Suprapubic skin (tissue), 4 donors: ENCODE measurements around the gene ZFP36L2. TPM values are rescaled to one million over a fixed set of nuclear protein-coding genes. Genes with fewer than 3 reads are reported as not detected.

ENCODE experiments used
- DNase-seq, 2 donors: peaks; one replicate each; pipeline ENCODE4 v3.0.0-alpha.2; 2019; ENCODE audit warnings: low spot score in 2 of 2
- H3K27ac ChIP-seq: fragments of 200-600 bp; sonication (generic); one replicate; pipeline ENCODE4 v1.5.1; 2019
- H3K27me3 ChIP-seq: fragments of 200-600 bp; sonication (generic); one replicate; pipeline ENCODE4 v1.5.1; 2019
- H3K36me3 ChIP-seq: fragments of 200-600 bp; sonication (generic); one replicate; pipeline ENCODE4 v1.5.1; 2019
- H3K4me1 ChIP-seq: fragments of 200-600 bp; sonication (generic); one replicate; pipeline ENCODE4 v1.5.1; 2019
- H3K4me3 ChIP-seq: fragments of 200-600 bp; sonication (generic); one replicate; pipeline ENCODE4 v1.5.1; 2019; ENCODE audit warnings: mild to moderate bottlenecking
- H3K9me3 ChIP-seq: fragments of 200-600 bp; sonication (generic); one replicate; pipeline ENCODE4 v1.5.1; 2019
- CTCF ChIP-seq, 2 donors: fragments of 200-600 bp in 1 of 2; fragments of 450-650 bp in 1 of 2; sonication (generic) in 1 of 2; IDR thresholded peaks; one replicate each; pipeline ENCODE4 v1.5.1; 2016 to 2019; ENCODE audit warnings: antibody characterized with exemption in 2 of 2, mild to moderate bottlenecking in 1 of 2, moderate library complexity in 1 of 2
- EP300 ChIP-seq: sonication (generic); formaldehyde crosslinking; IDR thresholded peaks from one replicate; pipeline ENCODE4 v1.6.1; 2017; ENCODE audit warnings: antibody characterized with exemption
- POLR2A ChIP-seq, 2 donors: fragments of 450-650 bp; IDR thresholded peaks; one replicate each; pipeline ENCODE4 v1.6.1; 2017; ENCODE audit warnings: antibody characterized with exemption in 2 of 2, mild to moderate bottlenecking in 2 of 2, moderate library complexity in 2 of 2
- POLR2AphosphoS5 ChIP-seq, 3 donors: sonication (generic); formaldehyde crosslinking; IDR thresholded peaks; one replicate each; pipeline ENCODE4 v1.6.1; 2017; ENCODE audit warnings: antibody characterized with exemption in 3 of 3
- WGBS: methylation state at CpG from one replicate; pipeline ENCODE4 v1.1.5; 2018; 5-methylcytosine and 5-hydroxymethylcytosine counted together
- total RNA-seq, 4 donors: library from RNA; depleted of rRNA; stranded (reverse); fragments of >200 nt; gene quantifications; one replicate each; pipeline ENCODE4 v1.1.0, GENCODE V29; 2016

ZFP36L2 gene
- total RNA-seq, 4 donors from 2014 or later, result 198 to 238 (median 223) TPM

DNA sequence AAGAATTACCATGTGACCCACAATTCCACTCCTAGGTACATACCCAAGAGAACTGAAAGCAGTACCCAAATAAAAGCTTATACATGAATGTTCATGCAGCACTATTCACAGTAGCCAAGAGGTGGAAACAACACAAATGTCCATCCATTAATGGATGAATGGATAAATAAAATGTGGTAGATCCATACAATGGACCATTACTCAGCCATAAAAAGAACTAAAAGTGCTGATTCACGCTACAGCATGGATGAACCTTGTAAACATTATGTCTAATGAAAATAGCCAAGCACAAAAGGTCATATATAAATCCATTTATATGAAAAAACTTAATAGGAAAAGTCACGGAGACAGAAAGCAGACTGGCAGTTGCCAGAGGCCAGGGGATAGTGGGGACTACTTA lies 23.6 kb upstream of the ZFP36L2 start:
- no peak for DNase-seq
- H3K36me3 ChIP-seq, result peaks cover 3% of the 10 kb centered on the region
- no peak overlapping the region for H3K27ac ChIP-seq
- H3K4me3 ChIP-seq, result no peak overlapping the region
- peaks cover 2% of the 10 kb centered on the region for H3K4me1 ChIP-seq
- no peaks in the 10 kb centered on the region for H3K9me3 ChIP-seq
- H3K27me3 ChIP-seq, result no peaks in the 10 kb centered on the region
- no peak for TF ChIP-seq EP300
- TF ChIP-seq POLR2AphosphoS5 (IDR thresholded peaks at IDR 0.05), result no peak
- no peak for TF ChIP-seq POLR2A (IDR thresholded peaks at IDR 0.05)
- no peak for TF ChIP-seq CTCF (IDR thresholded peaks at IDR 0.05)
- 99% methylated on average over 2 of the region's 2 CpGs for WGBS

DNA sequence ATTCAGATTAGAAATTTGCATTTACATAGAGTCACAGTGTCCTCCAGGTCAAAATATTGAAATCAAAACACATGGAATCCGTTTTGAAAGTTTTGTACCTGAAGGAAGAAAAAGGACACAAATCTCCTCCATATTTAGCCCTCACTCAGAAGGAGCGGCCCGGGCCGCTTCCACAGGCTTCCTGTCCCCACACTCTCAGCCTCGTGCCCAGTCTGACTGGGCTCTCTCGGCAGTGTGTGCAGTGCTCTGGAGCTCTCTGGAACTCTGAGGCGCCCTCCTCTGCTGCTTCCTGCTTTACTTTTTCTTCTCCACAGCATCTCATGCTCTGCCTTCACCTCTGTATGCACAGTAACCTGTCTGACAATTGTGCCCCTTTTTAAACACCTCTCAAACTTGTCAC lies 22.2 kb upstream of the ZFP36L2 start:
- Histone ChIP-seq H3K36me3 (peaks cover 6% of the 10 kb centered on the region), H3K27me3 (no peaks in the 10 kb centered on the region), H3K4me3 (no peak overlapping the region), H3K27ac (no peak overlapping the region), H3K4me1 (no peaks in the 10 kb centered on the region), H3K9me3 (no peaks in the 10 kb centered on the region)
- WGBS, result 90% methylated on average over 7 of the region's 7 CpGs
- TF ChIP-seq POLR2A (IDR thresholded peaks at IDR 0.05) (no peak), CTCF (IDR thresholded peaks at IDR 0.05) (no peak), EP300 (no peak), POLR2AphosphoS5 (IDR thresholded peaks at IDR 0.05) (no peak)
- no peak for DNase-seq

GRCh38 chr2:43246641-43247040 lies 20.2 kb upstream of the ZFP36L2 start:
- 91% methylated on average over 3 of the region's 3 CpGs for WGBS
- TF ChIP-seq EP300 (no peak), POLR2AphosphoS5 (IDR thresholded peaks at IDR 0.05) (no peak), CTCF (IDR thresholded peaks at IDR 0.05) (no peak), POLR2A (IDR thresholded peaks at IDR 0.05) (no peak)
- no peak for DNase-seq
- no peaks in the 10 kb centered on the region for H3K27me3 ChIP-seq
- no peaks in the 10 kb centered on the region for H3K9me3 ChIP-seq
- H3K27ac ChIP-seq, result no peak overlapping the region
- peaks cover 6% of the 10 kb centered on the region for H3K36me3 ChIP-seq
- H3K4me1 ChIP-seq, result no peaks in the 10 kb centered on the region
- H3K4me3 ChIP-seq, result no peak overlapping the region

DNA sequence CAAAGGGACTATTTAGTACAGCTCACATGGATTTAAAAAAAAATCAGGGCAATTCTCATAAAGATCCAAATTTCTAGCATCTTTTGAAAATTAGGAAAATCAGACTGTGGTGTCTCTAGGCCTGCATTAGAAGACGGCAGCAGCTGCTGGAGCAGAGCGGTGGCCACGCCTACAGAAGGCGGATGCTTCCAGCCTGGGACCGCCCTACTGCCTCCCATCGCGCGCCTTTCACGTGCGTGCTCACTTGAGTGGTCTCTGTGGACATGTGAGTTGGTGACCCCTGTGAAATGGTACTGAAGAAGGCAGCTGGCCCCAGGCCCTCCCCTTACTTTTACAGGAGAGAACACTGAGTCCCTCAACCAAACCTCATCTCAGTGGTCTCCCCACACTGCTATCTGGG lies 15.2 kb upstream of the ZFP36L2 start:
- Histone ChIP-seq H3K27ac (no peak overlapping the region), H3K4me1 (no peaks in the 10 kb centered on the region), H3K27me3 (no peaks in the 10 kb centered on the region), H3K9me3 (no peaks in the 10 kb centered on the region), H3K36me3 (peaks cover 3% of the 10 kb centered on the region), H3K4me3 (no peak overlapping the region)
- WGBS, result 80% methylated on average over 10 of the region's 10 CpGs
- no peak for DNase-seq
- TF ChIP-seq POLR2AphosphoS5 (IDR thresholded peaks at IDR 0.05), result no peak
- TF ChIP-seq CTCF (IDR thresholded peaks at IDR 0.05), result no peak
- TF ChIP-seq POLR2A (IDR thresholded peaks at IDR 0.05), result no peak
- no peak for TF ChIP-seq EP300

- H3K4me3 ChIP-seq, result no peak overlapping the region
- TF ChIP-seq CTCF (IDR thresholded peaks at IDR 0.05), result no peak
- TF ChIP-seq POLR2AphosphoS5 (IDR thresholded peaks at IDR 0.05), result no peak
- no peak for TF ChIP-seq POLR2A (IDR thresholded peaks at IDR 0.05)
- TF ChIP-seq EP300, result no peak
- 75% methylated on average over 5 of the region's 5 CpGs for WGBS
- DNase-seq, result no peak
- peak overlapping the region; percentile 35 for H3K27ac ChIP-seq
- peaks cover 3% of the 10 kb centered on the region for H3K36me3 ChIP-seq
- H3K9me3 ChIP-seq, result no peaks in the 10 kb centered on the region
- H3K4me1 ChIP-seq, result no peaks in the 10 kb centered on the region
- H3K27me3 ChIP-seq, result no peaks in the 10 kb centered on the region
These were observed 14.4 kb upstream of the ZFP36L2 start for GRCh38 chr2:43240766-43241150.
